HUES64 (cell line): ENCODE results near the gene PDLIM3.

ENCODE experiments used
- H3K27ac ChIP-seq: 2 replicates; pipeline ENCODE4 v1.7.0; 2013; ENCODE audit warnings: low read depth, low read length, inconsistent platforms
- H3K27me3 ChIP-seq: 2 replicates; pipeline ENCODE4 v1.6.1; 2013; ENCODE audit warnings: mild to moderate bottlenecking, low read length; ENCODE audit not compliant: insufficient read depth
- H3K36me3 ChIP-seq: 2 replicates; pipeline ENCODE4 v1.6.1; 2013; ENCODE audit warnings: mild to moderate bottlenecking, low read length; ENCODE audit not compliant: insufficient read depth
- H3K4me1 ChIP-seq: 2 replicates; pipeline ENCODE4 v1.6.1; 2013; ENCODE audit warnings: mild to moderate bottlenecking, low read length, moderate library complexity; ENCODE audit not compliant: insufficient read depth
- H3K4me3 ChIP-seq: 2 replicates; pipeline ENCODE4 v1.5.1; 2013; ENCODE audit warnings: mild to moderate bottlenecking, low read length, moderate library complexity
- H3K9ac ChIP-seq: 2 replicates; pipeline ENCODE4 v1.6.1; 2013; ENCODE audit warnings: mild to moderate bottlenecking, low read depth, low read length
- H3K9me3 ChIP-seq: 2 replicates; pipeline ENCODE4 v1.6.1; 2013; ENCODE audit warnings: low read depth, low read length; ENCODE audit not compliant: insufficient read depth
- WGBS: fragments of 150-250, 120-280 bp; methylation state at CpG from one replicate; pipeline ENCODE4 v1.1.7; 2013; ENCODE audit warnings: missing lambda C conversion rate; 5-methylcytosine and 5-hydroxymethylcytosine counted together

Gene PDLIM3

GRCh38 chr4:185500576-185500975, 34.7 kb downstream of the PDLIM3 start:
- H3K4me1 ChIP-seq: no peaks in the 10 kb centered on the region
- H3K9ac ChIP-seq: no peak overlapping the region
- H3K9me3 ChIP-seq: peaks cover 20% of the 10 kb centered on the region
- no peaks in the 10 kb centered on the region for H3K27me3 ChIP-seq
- WGBS: 95% methylated on average over 1 of the region's 1 CpG
- no peaks in the 10 kb centered on the region for H3K36me3 ChIP-seq
- H3K27ac ChIP-seq: no peak overlapping the region
- no peak overlapping the region for H3K4me3 ChIP-seq

GRCh38 chr4:185500035-185500434, 35.3 kb downstream of the PDLIM3 start:
- Histone ChIP-seq H3K27ac (no peak overlapping the region), H3K9ac (no peak overlapping the region), H3K4me3 (no peak overlapping the region), H3K27me3 (no peaks in the 10 kb centered on the region), H3K36me3 (no peaks in the 10 kb centered on the region), H3K4me1 (no peaks in the 10 kb centered on the region), H3K9me3 (peaks cover 20% of the 10 kb centered on the region)
- WGBS: 91% methylated on average over 9 of the region's 9 CpGs

GRCh38 chr4:185488650-185489049, 46.7 kb downstream of the PDLIM3 start:
- WGBS: no CpG with 5 or more reads among the region's 2 CpGs
- peaks cover 12% of the 10 kb centered on the region for H3K27me3 ChIP-seq
- H3K4me1 ChIP-seq: no peaks in the 10 kb centered on the region
- H3K36me3 ChIP-seq: no peaks in the 10 kb centered on the region
- H3K9ac ChIP-seq: no peak overlapping the region
- no peak overlapping the region for H3K27ac ChIP-seq
- H3K9me3 ChIP-seq: peaks cover 7% of the 10 kb centered on the region; the same call in 1 of the 2 replicates
- H3K4me3 ChIP-seq: no peak overlapping the region

- peaks cover 77% of the 10 kb centered on the region for H3K27me3 ChIP-seq
- 92% methylated on average over 2 of the region's 2 CpGs for WGBS
- H3K9ac ChIP-seq: no peak overlapping the region
These were observed 53.9 kb downstream of the PDLIM3 start for GRCh38 chr4:185481401-185481800.

GRCh38 chr4:185480016-185480732, 55.1 kb downstream of the PDLIM3 start:
- peaks cover 77% of the 10 kb centered on the region for H3K27me3 ChIP-seq
- H3K4me3 ChIP-seq: no peak overlapping the region
- H3K36me3 ChIP-seq: no peaks in the 10 kb centered on the region
- peaks cover 6% of the 10 kb centered on the region; the same call in 1 of the 2 replicates for H3K4me1 ChIP-seq
- H3K27ac ChIP-seq: no peak overlapping the region
- H3K9me3 ChIP-seq: no peaks in the 10 kb centered on the region
- 50% methylated on average over 14 of the region's 15 CpGs for WGBS
- H3K9ac ChIP-seq: no peak overlapping the region

More at GRCh38 chr4:185481401-185481800, 53.9 kb downstream of the PDLIM3 start:
- Histone ChIP-seq H3K27ac (no peak overlapping the region), H3K4me1 (peaks cover 6% of the 10 kb centered on the region; the same call in 1 of the 2 replicates), H3K9me3 (no peaks in the 10 kb centered on the region), H3K4me3 (no peak overlapping the region), H3K36me3 (no peaks in the 10 kb centered on the region)

GRCh38 chr4:185479507-185479971, 55.8 kb downstream of the PDLIM3 start:
- Histone ChIP-seq H3K4me3 (no peak overlapping the region), H3K27ac (no peak overlapping the region), H3K4me1 (peaks cover 6% of the 10 kb centered on the region; the same call in 1 of the 2 replicates), H3K9ac (no peak overlapping the region), H3K27me3 (peaks cover 75% of the 10 kb centered on the region), H3K9me3 (no peaks in the 10 kb centered on the region), H3K36me3 (no peaks in the 10 kb centered on the region)
- 88% methylated on average over 1 of the region's 1 CpG for WGBS

- H3K27ac ChIP-seq: no peak overlapping the region
- no peaks in the 10 kb centered on the region for H3K9me3 ChIP-seq
- H3K27me3 ChIP-seq: peaks cover 39% of the 10 kb centered on the region
- H3K9ac ChIP-seq: no peak overlapping the region
- no peaks in the 10 kb centered on the region for H3K36me3 ChIP-seq
- 0 out of 2 replicates have a peak, but pooled peaks cover 10% of the 10 kb centered on the region for H3K4me1 ChIP-seq
- 96% methylated on average over 8 of the region's 8 CpGs for whole genome bisulfite sequencing
- no peak overlapping the region for H3K4me3 ChIP-seq
These were observed 62.1 kb downstream of the PDLIM3 start for GRCh38 chr4:185473247-185473646.

GRCh38 chr4:185472103-185472542, 63.2 kb downstream of the PDLIM3 start:
- Histone ChIP-seq H3K27me3 (peaks cover 31% of the 10 kb centered on the region), H3K9me3 (no peaks in the 10 kb centered on the region), H3K9ac (no peak overlapping the region), H3K4me3 (peak overlapping the region; percentile 91), H3K4me1 (0 out of 2 replicates have a peak, but pooled peaks cover 10% of the 10 kb centered on the region), H3K36me3 (no peaks in the 10 kb centered on the region), H3K27ac (no peak overlapping the region)
- 68% methylated on average over 7 of the region's 10 CpGs for WGBS

GRCh38 chr4:185471235-185472102, 63.8 kb downstream of the PDLIM3 start, which contains the start of gene CCDC110:
Gene CCDC110 (minus strand): TSS chr4:185471733. CDS start chr4:185471683, 50 bp downstream.
- no peaks in the 10 kb centered on the region for H3K36me3 ChIP-seq
- H3K4me1 ChIP-seq: 0 out of 2 replicates have a peak, but pooled peaks cover 10% of the 10 kb centered on the region
- peak within 1 kb of the TSS; percentile 66 for H3K9ac ChIP-seq
- peak within 1 kb of the TSS; percentile 91 for H3K4me3 ChIP-seq
- H3K27me3 ChIP-seq: peaks cover 26% of the 10 kb centered on the region
- no peak within 1 kb of the TSS for H3K27ac ChIP-seq
- H3K9me3 ChIP-seq: no peaks in the 10 kb centered on the region
- under 1% methylated on average over 93 of the region's 93 CpGs for WGBS

- H3K4me1 ChIP-seq: 0 out of 2 replicates have a peak, but pooled peaks cover 10% of the 10 kb centered on the region
- 9% methylated on average over 27 of the region's 41 CpGs for WGBS
These were observed 64.7 kb downstream of the PDLIM3 start for GRCh38 chr4:185470501-185471195.

More at GRCh38 chr4:185470501-185471195, 64.7 kb downstream of the PDLIM3 start:
- peak overlapping the region; percentile 18; the same call in 1 of the 2 replicates for H3K9ac ChIP-seq
- H3K9me3 ChIP-seq: no peaks in the 10 kb centered on the region
- peaks cover 26% of the 10 kb centered on the region for H3K27me3 ChIP-seq
- H3K27ac ChIP-seq: no peak overlapping the region
- no peaks in the 10 kb centered on the region for H3K36me3 ChIP-seq
- H3K4me3 ChIP-seq: peak overlapping the region; percentile 76
